ENCODE data around the gene SYT1. TPM values are rescaled to one million over a fixed set of nuclear protein-coding genes. Genes with fewer than 3 reads are reported as not detected.

Gene SYT1
- total RNA-seq, 2 donors from 2014 or later: 1.0 to 22.7 TPM

DNA sequence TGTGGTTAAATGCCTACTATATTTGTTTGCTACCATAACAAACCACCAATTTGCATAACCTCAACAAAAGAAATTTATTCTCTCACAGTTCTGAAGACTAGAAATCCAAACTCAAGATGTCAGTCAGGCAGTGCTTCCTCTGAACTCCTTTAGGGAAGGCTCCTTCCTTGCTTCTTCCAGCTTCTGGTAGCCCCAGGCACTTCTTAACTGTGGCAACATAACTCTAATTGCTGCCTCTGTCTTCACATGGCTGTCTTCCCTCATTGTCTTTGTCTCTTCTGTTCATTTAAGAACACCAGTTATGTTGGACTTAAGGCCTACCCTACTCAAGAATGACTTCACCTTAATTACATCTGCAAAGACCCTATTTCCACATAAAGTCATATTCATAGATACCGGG lies 206.9 kb downstream of the SYT1 start:
- no peak overlapping the region for H3K27ac ChIP-seq
- H3K9me3 ChIP-seq: no peaks in the 10 kb centered on the region
- no peak overlapping the region for H3K4me3 ChIP-seq
- no peak for ATAC-seq
- no peaks in the 10 kb centered on the region for H3K36me3 ChIP-seq (replicated peaks in 1 of 2; ENCODE audit: insufficient read depth in 1 of 2, low read depth in 2 of 2)
- no peak for DNase-seq
- TF ChIP-seq, protein P1, sequence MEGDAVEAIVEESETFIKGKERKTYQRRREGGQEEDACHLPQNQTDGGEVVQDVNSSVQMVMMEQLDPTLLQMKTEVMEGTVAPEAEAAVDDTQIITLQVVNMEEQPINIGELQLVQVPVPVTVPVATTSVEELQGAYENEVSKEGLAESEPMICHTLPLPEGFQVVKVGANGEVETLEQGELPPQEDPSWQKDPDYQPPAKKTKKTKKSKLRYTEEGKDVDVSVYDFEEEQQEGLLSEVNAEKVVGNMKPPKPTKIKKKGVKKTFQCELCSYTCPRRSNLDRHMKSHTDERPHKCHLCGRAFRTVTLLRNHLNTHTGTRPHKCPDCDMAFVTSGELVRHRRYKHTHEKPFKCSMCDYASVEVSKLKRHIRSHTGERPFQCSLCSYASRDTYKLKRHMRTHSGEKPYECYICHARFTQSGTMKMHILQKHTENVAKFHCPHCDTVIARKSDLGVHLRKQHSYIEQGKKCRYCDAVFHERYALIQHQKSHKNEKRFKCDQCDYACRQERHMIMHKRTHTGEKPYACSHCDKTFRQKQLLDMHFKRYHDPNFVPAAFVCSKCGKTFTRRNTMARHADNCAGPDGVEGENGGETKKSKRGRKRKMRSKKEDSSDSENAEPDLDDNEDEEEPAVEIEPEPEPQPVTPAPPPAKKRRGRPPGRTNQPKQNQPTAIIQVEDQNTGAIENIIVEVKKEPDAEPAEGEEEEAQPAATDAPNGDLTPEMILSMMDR (IDR thresholded peaks at IDR 0.05): no peak
- TF ChIP-seq POLR2A (IDR thresholded peaks at IDR 0.05): no peak
- no peaks in the 10 kb centered on the region for H3K27me3 ChIP-seq
- WGBS, 2 donors: 90 to 93% methylated on average over 1 of the region's 1 CpG
- H3K4me1 ChIP-seq: no peaks in the 10 kb centered on the region
- intact Hi-C loops (cut with DNase I): no loop called here

DNA sequence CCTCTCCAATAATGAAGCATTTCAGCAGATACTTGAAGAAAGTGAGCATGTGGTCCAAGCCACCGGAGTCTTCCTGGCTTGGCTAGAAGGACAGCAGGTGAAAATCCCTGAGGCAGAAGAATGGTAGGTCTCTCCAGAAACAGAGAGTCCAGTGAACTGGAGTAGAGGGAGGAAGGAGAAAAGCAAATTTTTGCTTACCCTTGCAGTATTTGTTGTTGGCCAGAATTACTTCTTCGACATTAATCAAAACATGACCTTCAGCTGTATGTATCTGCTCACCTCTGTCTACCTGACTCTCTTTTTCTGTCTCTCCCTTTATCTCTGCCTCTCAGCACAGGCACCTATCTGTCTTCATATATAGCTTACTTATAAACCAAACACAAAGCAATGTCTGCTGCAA lies 208.9 kb downstream of the SYT1 start:
- Histone ChIP-seq H3K9me3 (no peaks in the 10 kb centered on the region), H3K27me3 (no peaks in the 10 kb centered on the region), H3K4me3 (no peak overlapping the region), H3K27ac (no peak overlapping the region), H3K4me1 (no peaks in the 10 kb centered on the region), H3K36me3 (replicated peaks in 1 of 2; ENCODE audit: insufficient read depth in 1 of 2, low read depth in 2 of 2) (no peaks in the 10 kb centered on the region)
- 75 to 77% methylated on average over 2 of the region's 2 CpGs for WGBS, 2 donors
- DNase-seq (no peak), ATAC-seq (no peak)
- no peak for TF ChIP-seq POLR2A (IDR thresholded peaks at IDR 0.05)
- intact Hi-C loops (cut with DNase I): no loop called here

DNA sequence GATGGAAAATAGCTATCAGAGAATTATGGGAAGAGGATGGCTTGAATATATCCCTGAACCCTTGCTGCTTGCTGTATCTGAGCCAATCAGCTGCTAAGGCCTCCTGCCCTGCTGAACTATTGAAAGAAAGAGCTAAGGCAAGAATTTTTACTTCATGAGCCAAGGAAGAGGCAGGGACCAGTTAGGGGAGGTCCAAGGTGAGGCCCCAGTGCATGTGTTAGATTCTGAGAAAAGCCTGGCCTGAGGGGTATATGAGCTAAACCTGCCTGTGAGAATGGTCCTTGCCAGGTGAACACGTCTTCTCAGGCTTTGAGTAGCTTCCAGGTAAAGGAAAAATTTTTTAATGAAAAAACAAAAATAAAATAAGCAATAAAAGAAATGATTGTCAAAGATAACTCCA lies 218.0 kb downstream of the SYT1 start:
- Histone ChIP-seq H3K36me3 (replicated peaks in 1 of 2; ENCODE audit: insufficient read depth in 1 of 2, low read depth in 2 of 2) (no peaks in the 10 kb centered on the region), H3K4me3 (no peak overlapping the region), H3K9me3 (no peaks in the 10 kb centered on the region), H3K27me3 (no peaks in the 10 kb centered on the region), H3K27ac (no peak overlapping the region), H3K4me1 (no peaks in the 10 kb centered on the region)
- DNase-seq (no peak), ATAC-seq (no peak)
- TF ChIP-seq, protein P1 (IDR thresholded peaks at IDR 0.05): no peak
- no peak for TF ChIP-seq POLR2A (IDR thresholded peaks at IDR 0.05)
- intact Hi-C loops (cut with DNase I): no loop called here
- 60 to 74% methylated on average over 1 of the region's 1 CpG for WGBS, 2 donors

DNA sequence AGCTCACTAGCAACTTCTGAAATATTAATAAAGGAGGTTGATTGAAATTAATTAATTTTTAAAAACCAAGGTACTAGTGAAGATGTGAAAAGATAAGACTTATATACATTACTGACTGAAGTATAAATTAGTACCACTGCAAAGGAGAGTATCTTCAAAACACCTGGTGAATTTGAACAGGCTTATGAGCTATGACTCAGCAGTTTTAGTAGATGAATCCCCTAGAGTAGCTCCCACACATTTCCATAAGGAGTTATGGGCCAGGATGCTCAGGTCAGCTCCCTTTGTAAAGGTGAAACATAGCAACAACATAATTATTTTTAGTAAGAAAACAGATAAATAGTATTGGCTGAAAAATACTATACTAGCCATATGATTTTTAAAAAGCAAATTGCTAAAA lies 218.6 kb downstream of the SYT1 start:
- Histone ChIP-seq H3K4me3 (no peak overlapping the region), H3K4me1 (no peaks in the 10 kb centered on the region), H3K27me3 (no peaks in the 10 kb centered on the region), H3K27ac (no peak overlapping the region), H3K36me3 (replicated peaks in 1 of 2; ENCODE audit: insufficient read depth in 1 of 2, low read depth in 2 of 2) (no peaks in the 10 kb centered on the region), H3K9me3 (no peaks in the 10 kb centered on the region)
- no peak for TF ChIP-seq POLR2A (IDR thresholded peaks at IDR 0.05)
- TF ChIP-seq, protein P1 (IDR thresholded peaks at IDR 0.05): no peak
- no peak for DNase-seq
- intact Hi-C loops (cut with DNase I): no loop called here
- no peak for ATAC-seq

DNA sequence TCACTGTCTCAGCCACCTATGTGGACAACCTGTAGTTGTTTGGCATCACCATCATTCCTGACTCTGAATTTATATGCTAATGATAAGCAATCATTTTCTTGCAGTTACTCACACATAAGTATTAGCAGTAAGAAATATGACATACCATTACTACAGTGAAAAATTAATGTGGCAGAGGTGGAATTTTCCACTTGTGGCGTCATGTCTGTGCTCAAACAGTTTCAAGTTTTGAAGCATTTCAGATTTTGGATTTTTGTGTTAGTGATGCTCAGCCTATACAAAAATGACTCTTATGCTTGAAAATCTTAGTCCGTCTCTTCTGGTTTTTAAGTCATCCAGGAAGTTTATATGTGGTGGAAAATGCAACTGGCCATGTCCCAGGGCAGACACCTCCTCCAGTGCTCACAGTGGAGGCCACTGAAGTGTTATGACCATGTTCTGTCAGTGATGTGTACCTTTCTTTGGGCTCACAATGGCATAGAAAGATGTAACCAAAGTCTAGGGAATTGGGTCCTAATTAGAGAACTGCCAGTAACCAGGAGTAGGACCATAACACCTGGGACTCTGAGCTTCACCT lies 220.6 kb downstream of the SYT1 start:
- H3K36me3 ChIP-seq (replicated peaks in 1 of 2; ENCODE audit: insufficient read depth in 1 of 2, low read depth in 2 of 2): no peaks in the 10 kb centered on the region
- ATAC-seq: no peak
- 64 to 74% methylated on average over 2 of the region's 2 CpGs for WGBS, 2 donors
- H3K4me3 ChIP-seq: no peak overlapping the region
- no peaks in the 10 kb centered on the region for H3K27me3 ChIP-seq
- H3K27ac ChIP-seq: no peak overlapping the region
- intact Hi-C loops (cut with DNase I): no loop called here
- no peaks in the 10 kb centered on the region for H3K4me1 ChIP-seq
- H3K9me3 ChIP-seq: no peaks in the 10 kb centered on the region
- TF ChIP-seq POLR2A (IDR thresholded peaks at IDR 0.05): no peak
- TF ChIP-seq, protein P1 (IDR thresholded peaks at IDR 0.05): no peak
- no peak for DNase-seq
